ENCODE measurements around the gene UCP2.
"Not testable (repeated sequence)": the region's sequence is repeated elsewhere in the genome, so short reads cannot be mapped to it uniquely, and the experiment has no call there.

Gene UCP2

DNA sequence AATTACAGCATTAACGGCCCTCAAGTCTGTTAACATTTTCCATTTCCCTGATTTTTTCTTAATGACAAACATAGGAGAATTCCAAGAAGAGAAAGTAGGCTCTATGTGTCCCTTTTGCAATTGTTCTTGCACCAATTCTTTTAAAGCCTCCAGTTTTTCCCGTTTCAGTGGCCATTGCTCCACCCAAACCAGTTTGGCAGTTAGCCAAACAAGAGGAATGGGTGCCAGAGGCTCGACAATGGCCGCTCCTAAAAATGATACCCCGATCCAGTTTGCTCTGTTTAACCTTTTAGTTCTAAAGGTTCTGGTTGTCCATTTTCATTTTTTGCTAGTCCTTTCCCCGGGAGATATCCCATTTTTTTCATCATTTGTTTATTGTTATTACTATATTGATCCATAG is 38.6 kb downstream of the UCP2 start:
- no peak for DNase-seq (ENCODE audit: low read depth)

DNA sequence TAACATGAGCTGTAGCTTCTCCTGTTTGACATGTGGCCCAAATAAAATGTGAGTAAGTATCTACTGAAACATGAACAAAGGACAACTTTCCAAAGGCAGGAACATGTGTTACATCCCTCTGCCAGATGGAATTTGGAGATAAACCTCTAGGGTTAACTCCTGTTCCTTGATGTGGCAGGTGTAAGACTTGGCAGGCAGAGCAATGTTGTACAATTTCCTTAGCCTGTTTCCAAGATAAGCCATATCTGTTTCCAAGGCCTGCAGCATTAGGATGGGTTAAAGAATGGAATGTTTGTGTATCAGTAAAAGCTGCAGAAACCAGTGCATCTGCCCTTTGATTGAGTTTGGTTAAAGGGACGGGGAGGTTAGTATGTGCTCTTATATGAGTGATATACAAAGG is 40.6 kb downstream of the UCP2 start:
- no peak for DNase-seq (ENCODE audit: low read depth)

DNA sequence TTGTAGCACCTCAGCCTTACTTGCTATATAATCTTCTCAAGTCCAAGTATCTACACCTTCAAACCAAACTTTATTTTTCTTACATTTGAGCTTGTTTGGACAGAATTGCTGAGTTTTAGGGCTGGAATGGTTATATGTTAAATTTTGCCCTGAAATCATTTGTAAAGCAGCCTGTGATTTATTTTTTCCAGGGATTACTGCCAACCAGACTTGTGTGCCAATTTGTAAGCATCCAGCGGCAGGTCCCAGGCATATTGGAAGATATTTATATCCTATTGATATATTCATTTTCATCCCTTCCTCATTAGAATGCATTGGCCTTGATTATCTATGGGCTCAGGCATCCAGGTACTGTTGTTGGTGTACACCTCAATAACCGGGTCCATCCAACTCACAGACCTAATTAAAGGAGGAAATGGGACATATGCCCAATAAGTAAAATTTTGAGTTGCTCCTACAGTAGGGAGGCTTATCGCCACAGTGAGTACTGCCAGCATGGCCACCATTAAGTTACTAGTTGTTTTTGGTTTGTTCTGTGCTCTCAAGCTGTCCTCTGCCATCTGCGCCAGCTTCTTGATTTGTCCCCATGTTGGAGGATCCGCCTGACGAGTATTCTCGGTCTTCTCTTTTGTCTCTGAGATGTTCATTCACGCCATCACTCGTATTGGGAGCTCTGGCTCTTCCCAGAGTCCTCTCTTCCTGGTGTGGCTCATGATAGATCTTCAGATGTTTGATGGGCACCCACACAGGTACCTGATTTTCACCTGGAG is 41.7 kb downstream of the UCP2 start:
- no peak for DNase-seq (ENCODE audit: low read depth)

DNA sequence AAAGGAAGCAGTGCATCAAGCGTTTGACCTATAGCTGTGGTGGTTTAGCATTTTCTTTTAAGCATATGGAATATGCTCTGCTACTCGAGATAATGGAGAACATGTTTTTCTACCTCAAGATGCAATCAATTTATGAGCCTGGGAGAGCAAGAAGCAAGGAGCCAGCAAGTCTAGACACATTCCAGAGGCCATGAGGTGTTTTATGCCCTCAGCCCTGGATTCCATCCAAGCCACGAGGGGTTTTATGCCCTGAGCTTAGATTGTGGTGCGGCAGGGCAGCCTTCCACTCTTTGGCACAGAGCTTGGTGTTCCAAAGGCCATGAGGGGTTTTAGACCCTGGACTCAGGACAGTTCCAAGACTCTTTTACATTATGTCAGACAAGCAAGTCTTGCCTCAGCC is 43.5 kb downstream of the UCP2 start:
- no peak for DNase-seq (ENCODE audit: low read depth)

DNA sequence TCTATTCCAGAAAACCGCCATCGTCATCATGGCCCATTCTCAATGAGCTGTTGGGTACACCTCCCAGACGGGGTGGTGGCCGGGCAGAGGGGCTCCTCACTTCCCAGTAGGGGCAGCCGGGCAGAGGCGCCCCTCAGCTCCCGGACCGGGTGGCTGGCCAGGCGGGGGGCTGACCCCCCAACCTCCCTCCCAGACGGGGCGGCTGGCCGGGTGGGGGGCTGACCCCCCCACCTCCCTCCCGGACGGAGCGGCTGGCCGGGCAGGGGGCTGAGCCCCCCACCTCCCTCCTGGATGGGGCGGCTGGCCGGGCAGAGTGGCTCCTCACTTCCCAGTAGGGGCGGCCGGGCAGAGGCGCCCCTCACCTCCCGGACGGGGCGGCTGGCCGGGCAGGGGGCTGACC is 46.6 kb downstream of the UCP2 start:
- not testable (repeated sequence) for DNase-seq (ENCODE audit: low read depth)

DNA sequence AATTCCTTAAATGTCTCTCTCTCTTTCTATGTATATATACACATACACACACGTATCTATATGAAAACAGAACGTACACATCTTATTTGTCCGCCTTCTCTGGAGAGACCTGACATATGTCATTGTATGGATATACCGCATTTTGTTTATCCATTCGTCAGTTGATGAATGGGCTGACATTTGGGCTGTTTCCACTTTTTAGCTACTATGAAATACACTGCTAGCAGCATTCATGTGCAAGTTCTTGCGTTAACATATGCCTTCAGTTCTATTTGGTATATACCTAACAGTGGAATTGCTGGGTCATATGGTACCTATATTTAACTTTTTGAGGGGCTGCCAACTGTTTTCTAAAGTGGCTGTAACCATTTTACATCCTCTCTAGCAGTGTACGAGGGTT is 49.9 kb downstream of the UCP2 start:
- DNase-seq (ENCODE audit: low read depth), result no peak

DNA sequence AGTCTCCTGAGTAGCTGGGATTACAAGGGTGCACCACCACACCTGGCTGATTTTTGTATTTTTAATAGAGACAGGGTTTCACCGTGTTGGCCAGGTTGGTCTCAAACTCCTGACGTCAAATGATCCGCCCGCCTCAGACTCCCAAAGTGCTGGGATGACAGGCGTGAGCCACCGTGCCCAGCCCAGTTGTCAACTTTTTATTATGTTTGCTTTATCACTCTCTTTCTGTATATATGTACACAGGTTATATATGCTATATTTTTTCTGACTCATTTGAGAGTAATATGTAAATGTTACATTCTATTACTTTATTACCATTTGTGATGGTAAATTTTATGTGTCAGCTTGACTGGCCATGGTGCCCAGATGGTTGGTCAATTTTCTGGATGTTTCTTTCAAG is 50.7 kb downstream of the UCP2 start:
- DNase-seq (ENCODE audit: low read depth), result no peak

DNA sequence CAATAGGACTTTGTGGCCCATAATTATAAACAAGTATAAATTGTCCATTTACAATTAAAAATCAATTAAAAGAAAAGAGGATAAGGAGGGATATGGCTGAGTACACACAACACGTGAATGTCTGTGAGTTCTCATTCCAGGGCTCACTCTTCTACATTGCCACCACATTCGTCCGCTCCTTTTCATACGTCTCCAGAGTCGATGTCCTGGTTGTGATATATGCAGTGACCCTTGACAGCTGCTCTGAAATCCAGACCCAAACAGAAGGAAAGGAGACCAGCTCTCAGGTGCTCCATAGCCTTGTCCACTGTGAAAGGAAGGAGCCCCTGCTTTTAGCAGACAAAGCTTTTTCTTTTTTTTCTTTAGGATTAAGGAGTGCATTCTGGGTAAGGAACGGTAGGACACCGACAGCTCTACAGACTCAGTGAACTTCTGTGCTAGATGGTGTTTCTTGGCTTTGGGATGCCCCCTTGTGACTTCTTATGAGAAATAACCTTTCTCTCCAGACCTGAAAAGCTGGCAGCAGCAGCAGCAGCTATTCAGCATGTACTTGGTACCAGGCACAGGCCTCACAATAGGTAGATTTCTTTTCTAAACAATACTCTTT is 51.5 kb downstream of the UCP2 start:
- DNase-seq (ENCODE audit: low read depth), result no peak

DNA sequence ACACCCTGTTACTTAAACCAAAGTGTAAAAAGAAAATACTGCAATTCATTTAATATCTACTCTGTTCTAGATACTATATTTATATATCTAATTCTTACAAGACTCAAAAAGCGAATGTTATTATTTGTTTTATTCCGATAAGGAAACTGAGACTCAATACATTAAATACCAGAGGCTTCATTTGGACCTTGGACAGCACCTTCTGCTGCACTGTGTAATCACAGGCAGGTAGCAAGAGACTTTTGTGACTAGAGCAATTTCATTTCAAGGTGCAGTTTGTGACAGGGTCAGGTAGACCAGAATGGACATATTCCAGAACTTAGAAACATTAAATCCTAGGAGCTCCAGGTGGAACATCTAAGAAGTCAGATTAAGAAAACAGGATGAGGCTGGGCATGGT is 53.3 kb downstream of the UCP2 start:
- no peak for DNase-seq (ENCODE audit: low read depth)

All from activated T-cell treated with anti-CD3 and anti-CD28 coated beads for 24 hours (primary cell).